IMR-90 (cell line): ENCODE data around the gene OARD1. TPM values are rescaled to one million over a fixed set of nuclear protein-coding genes. Genes with fewer than 3 reads are reported as not detected.

Source experiments
- ATAC-seq: fragments of 200-7000 bp; cut with Tn5 transposase; 2 replicates; pipeline ENCODE4 v1.9.1; 2020; ENCODE audit warnings: low read depth, mild to moderate bottlenecking, moderate library complexity
- BruUV-seq: library from RNA; stranded (reverse); fragments of 400-500 nt; replicated peaks from 2 replicates; lab custom pipeline; 2021; lab: Mats Ljungman, UMichigan
- CTCF ChIA-PET: fragments of 300-600 bp; formaldehyde crosslinking; extraction: SDS; loops from one replicate; lab custom pipeline; 2021; ENCODE audit warnings: antibody characterized with exemption; lab: Yijun Ruan, JAX
- POLR2A ChIA-PET: fragments of 300-600 bp; sonication (Branson Sonifier 250); formaldehyde crosslinking; loops from one replicate; lab custom pipeline; 2022; ENCODE audit warnings: antibody characterized with exemption; ENCODE audit not compliant: unreplicated experiment; lab: Charles Lee
- DNase-seq: peaks from one replicate; pipeline ENCODE4 v3.0.0; 2013
- H2AFZ ChIP-seq: replicated peaks from 2 replicates; pipeline ENCODE3; 2013; ENCODE audit warnings: low read length, mild to moderate bottlenecking; ENCODE audit not compliant: poor library complexity
- H2AK5ac ChIP-seq: 2 replicates; pipeline ENCODE4 v1.6.1; 2013; ENCODE audit warnings: low read depth, low read length, inconsistent platforms
- H2AK9ac ChIP-seq: replicated peaks from 2 replicates; pipeline ENCODE3; 2013; ENCODE audit warnings: mild to moderate bottlenecking, low read depth, low read length, moderate library complexity; ENCODE audit not compliant: poor library complexity
- H2BK120ac ChIP-seq: 2 replicates; pipeline ENCODE4 v1.6.1; 2013; ENCODE audit warnings: low read depth, low read length, inconsistent platforms
- H2BK15ac ChIP-seq: 3 replicates; pipeline ENCODE4 v1.6.1; 2013; ENCODE audit warnings: low read depth, low read length, inconsistent platforms
- H2BK20ac ChIP-seq: 2 replicates; pipeline ENCODE4 v1.6.1; 2013; ENCODE audit warnings: low read depth, mild to moderate bottlenecking, inconsistent platforms, low read length, moderate library complexity
- H2BK5ac ChIP-seq: 2 replicates; pipeline ENCODE4 v1.6.1; 2013; ENCODE audit warnings: mild to moderate bottlenecking, low read depth, low read length, inconsistent platforms; ENCODE audit not compliant: poor library complexity, severe bottlenecking
- H3K14ac ChIP-seq: replicated peaks from 2 replicates; pipeline ENCODE4 v1.6.1; 2013; ENCODE audit warnings: low read depth, low read length, inconsistent platforms
- H3K18ac ChIP-seq: 2 replicates; pipeline ENCODE4 v1.6.1; 2013; ENCODE audit warnings: low read depth, low read length, control low read depth
- H3K23ac ChIP-seq: 2 replicates; pipeline ENCODE4 v1.6.1; 2013; ENCODE audit warnings: low read depth, low read length, inconsistent platforms
- H3K27ac ChIP-seq: 2 replicates; pipeline ENCODE4 v1.5.1; 2013; ENCODE audit warnings: mild to moderate bottlenecking, control low read depth, low read length; ENCODE audit not compliant: insufficient read depth
- H3K27me3 ChIP-seq: 2 replicates; pipeline ENCODE4 v1.6.1; 2013; ENCODE audit warnings: low read length; ENCODE audit not compliant: control insufficient read depth, insufficient read depth
- H3K36me3 ChIP-seq: 2 replicates; pipeline ENCODE4 v1.6.1; 2013; ENCODE audit warnings: low read length, mixed read lengths; ENCODE audit not compliant: control insufficient read depth, insufficient read depth
- H3K4ac ChIP-seq: 2 replicates; pipeline ENCODE4 v1.6.1; 2013; ENCODE audit warnings: low read depth, low read length, inconsistent platforms
- H3K4me1 ChIP-seq: 2 replicates; pipeline ENCODE4 v1.6.1; 2013; ENCODE audit warnings: low read length, mixed read lengths; ENCODE audit not compliant: control insufficient read depth, insufficient read depth
- H3K4me2 ChIP-seq: 2 replicates; pipeline ENCODE4 v1.6.1; 2013; ENCODE audit warnings: low read depth, mild to moderate bottlenecking, control low read depth, low read length, moderate library complexity
- H3K4me3 ChIP-seq: 2 replicates; pipeline ENCODE4 v1.5.1; 2013; ENCODE audit warnings: low read depth, mild to moderate bottlenecking, control low read depth, low read length, moderate library complexity; ENCODE audit not compliant: insufficient read depth
- H3K56ac ChIP-seq: 2 replicates; pipeline ENCODE4 v1.6.1; 2013; ENCODE audit warnings: low read length, inconsistent platforms; ENCODE audit not compliant: insufficient read depth; ENCODE audit errors: extremely low read depth
- H3K79me1 ChIP-seq, 2 experiments: 2 replicates each; pipeline ENCODE4 v1.6.1; 2013; ENCODE audit warnings: low read length in 2 of 2, inconsistent platforms in 1 of 2, low read depth in 1 of 2
- H3K9ac ChIP-seq: 2 replicates; pipeline ENCODE4 v1.6.1; 2013; ENCODE audit warnings: low read depth, low read length, control low read depth
- H3K9me1 ChIP-seq: 2 replicates; pipeline ENCODE4 v1.6.1; 2013; ENCODE audit warnings: low read length, inconsistent platforms; ENCODE audit not compliant: insufficient read depth
- H3K9me3 ChIP-seq: 2 replicates; pipeline ENCODE4 v1.6.1; 2013; ENCODE audit warnings: low read length; ENCODE audit not compliant: control insufficient read depth, insufficient read depth
- H4K20me1 ChIP-seq: 2 replicates; pipeline ENCODE4 v1.6.1; 2013; ENCODE audit warnings: low read length, inconsistent platforms; ENCODE audit not compliant: insufficient read depth
- H4K5ac ChIP-seq: 2 replicates; pipeline ENCODE4 v1.6.1; 2013; ENCODE audit warnings: mild to moderate bottlenecking, low read depth, low read length, control low read depth
- H4K8ac ChIP-seq, 2 experiments: 2 replicates each; pipeline ENCODE4 v1.6.1; 2013; ENCODE audit warnings: low read depth in 2 of 2, low read length in 2 of 2, control low read depth in 1 of 2, inconsistent platforms in 1 of 2
- H4K91ac ChIP-seq: 2 replicates; pipeline ENCODE4 v1.6.1; 2013; ENCODE audit warnings: low read depth, low read length, inconsistent platforms; ENCODE audit not compliant: insufficient read depth
- BHLHE40 ChIP-seq: fragments of 150-350 bp; IDR thresholded peaks from 2 replicates; pipeline ENCODE4 v1.6.1; 2016; ENCODE audit warnings: mild to moderate bottlenecking, low read depth, low read length
- CHD1 ChIP-seq: IDR thresholded peaks from 2 replicates; pipeline ENCODE4 v1.6.1; 2012; ENCODE audit warnings: low read depth, low read length, improper control_type of control experiment
- FOS ChIP-seq: fragments of 150-350 bp; IDR thresholded peaks from 2 replicates; pipeline ENCODE4 v1.6.1; 2016; ENCODE audit warnings: low read depth, low read length
- MAFK ChIP-seq: IDR thresholded peaks from 2 replicates; pipeline ENCODE4 v1.6.1; 2012; ENCODE audit warnings: low read depth, low read length, improper control_type of control experiment
- MXI1 ChIP-seq: IDR thresholded peaks from 2 replicates; pipeline ENCODE4 v1.6.1; 2012; ENCODE audit warnings: low read depth, mild to moderate bottlenecking, low read length, moderate library complexity, borderline replicate concordance
- POLR2A ChIP-seq: IDR thresholded peaks from 2 replicates; pipeline ENCODE4 v1.6.1; 2012; ENCODE audit warnings: mild to moderate bottlenecking, low read depth, low read length
- RCOR1 ChIP-seq: IDR thresholded peaks from 2 replicates; pipeline ENCODE4 v1.6.1; 2012; ENCODE audit warnings: mild to moderate bottlenecking, low read length, improper control_type of control experiment; ENCODE audit not compliant: insufficient replicate concordance
- RFX5 ChIP-seq: IDR thresholded peaks from 2 replicates; pipeline ENCODE4 v1.8.0; 2012; ENCODE audit warnings: low read depth, mild to moderate bottlenecking, low read length, moderate library complexity
- SMC3 ChIP-seq: fragments of 150-350 bp; IDR thresholded peaks from 2 replicates; pipeline ENCODE4 v1.6.1; 2016; ENCODE audit warnings: low read depth, mild to moderate bottlenecking, antibody characterized with exemption, low read length, moderate library complexity
- WGBS, 2 experiments: methylation state at CpG; one replicate each; pipeline versions ENCODE4 v1.1.5 to v1.1.7; 2013; ENCODE audit warnings: missing lambda C conversion rate in 2 of 2; ENCODE audit not compliant: insufficient read length in 1 of 2; ENCODE audit errors: extremely low coverage in 2 of 2; 5-methylcytosine and 5-hydroxymethylcytosine counted together
- dilution Hi-C: fragments of 300-500 bp; cut with HindIII; formaldehyde crosslinking; loops from one replicate; pipeline ENCODE4 v1.14.3; 2018; ENCODE audit warnings: low sequenced_read_pairs; ENCODE audit not compliant: unreplicated experiment
- in situ Hi-C: fragments of 300-500 bp; cut with MboI; formaldehyde crosslinking; loops from 3 replicates; pipeline ENCODE4 v1.14.3; 2019; ENCODE audit warnings: low sequenced_read_pairs, inconsistent platforms, mixed read lengths
- intact Hi-C: fragments of 100-400 bp; cut with micrococcal nuclease; formaldehyde crosslinking; loops from 2 replicates; pipeline ENCODE4 v1.10.0; 2022
- polyA plus RNA-seq, 3 experiments: library from polyadenylated mRNA; depleted of rRNA; stranded (reverse); fragments of >200 nt; gene quantifications; 2 replicates each; pipeline ENCODE4 v1.2.3, GENCODE V29; 2012; ENCODE audit warnings: low replicate concordance in 1 of 3
- total RNA-seq: library from RNA; depleted of rRNA; stranded (reverse); fragments of >200 nt; gene quantifications from 2 replicates; pipeline ENCODE4 v1.2.3, GENCODE V29; 2012
- TF ChIP-seq, protein P1 (sequence below): fragments of 150-350 bp; IDR thresholded peaks from 2 replicates; pipeline ENCODE4 v1.6.1; 2017; ENCODE audit warnings: mild to moderate bottlenecking, antibody characterized with exemption, low read length, low read depth
- TF ChIP-seq, protein P2 (sequence below): conservative IDR thresholded peaks from 2 replicates; pipeline ENCODE4 v1.5.1; 2012; ENCODE audit warnings: mild to moderate bottlenecking, low read depth, low read length, improper control_type of control experiment
- TF ChIP-seq, protein P3 (sequence below): fragments of 150-350 bp; IDR thresholded peaks from 2 replicates; pipeline ENCODE4 v1.6.1; 2016; ENCODE audit warnings: low read depth, mild to moderate bottlenecking, low read length, moderate library complexity, borderline replicate concordance

OARD1 gene
- total and polyA plus RNA-seq, 2 of the 4 experiments (the other 2 are of a cell fraction): 2.3 to 5.5 TPM

DNA sequence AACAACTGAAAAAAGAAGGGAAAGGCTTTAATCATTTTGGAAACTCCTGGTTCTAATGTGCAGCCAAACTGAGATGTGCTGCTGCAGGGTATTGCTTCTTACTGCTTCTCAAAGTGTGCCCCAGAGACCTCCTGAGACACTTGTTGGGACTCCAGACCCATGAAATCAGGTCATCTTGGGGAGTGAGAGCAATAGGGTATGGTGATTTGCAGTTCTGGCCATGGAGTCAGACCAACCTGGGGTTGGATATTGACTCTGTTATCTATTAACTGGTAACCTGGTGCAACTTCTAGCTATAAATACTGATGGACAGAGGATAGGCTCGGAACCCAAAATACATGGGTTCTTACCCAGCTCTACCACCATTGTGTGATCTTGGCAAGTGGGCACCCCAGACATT lies 26.1 kb downstream of the OARD1 start:
- H3K18ac ChIP-seq: no peak overlapping the region
- BruUV-seq: no TSS peak
- no peak overlapping the region for H2BK15ac ChIP-seq
- H3K9me1 ChIP-seq: 0 out of 2 replicates have a peak, but pooled peaks cover 4% of the 10 kb centered on the region
- H3K23ac ChIP-seq: no peak overlapping the region
- no peak overlapping the region for H4K8ac ChIP-seq
- H3K27ac ChIP-seq: no peak overlapping the region
- H2BK120ac ChIP-seq: no peak overlapping the region
- in situ Hi-C loops: loop anchor here (25.0 kb wide), 2 partner anchors 1059 to 1684 kb away; no protein-coding TSS in a partner anchor
- no peak overlapping the region for H2BK20ac ChIP-seq
- H3K4me2 ChIP-seq: no peak overlapping the region
- no peak overlapping the region for H2AK9ac ChIP-seq
- no peaks in the 10 kb centered on the region for H3K36me3 ChIP-seq
- no peaks in the 10 kb centered on the region for H3K4me1 ChIP-seq
- no peak overlapping the region for H4K91ac ChIP-seq
- TF ChIP-seq, protein P1, sequence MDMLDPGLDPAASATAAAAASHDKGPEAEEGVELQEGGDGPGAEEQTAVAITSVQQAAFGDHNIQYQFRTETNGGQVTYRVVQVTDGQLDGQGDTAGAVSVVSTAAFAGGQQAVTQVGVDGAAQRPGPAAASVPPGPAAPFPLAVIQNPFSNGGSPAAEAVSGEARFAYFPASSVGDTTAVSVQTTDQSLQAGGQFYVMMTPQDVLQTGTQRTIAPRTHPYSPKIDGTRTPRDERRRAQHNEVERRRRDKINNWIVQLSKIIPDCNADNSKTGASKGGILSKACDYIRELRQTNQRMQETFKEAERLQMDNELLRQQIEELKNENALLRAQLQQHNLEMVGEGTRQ: no peak
- TF ChIP-seq MXI1 (no peak), RFX5 (no peak), CHD1 (no peak), RCOR1 (no peak), BHLHE40 (no peak), MAFK (no peak), SMC3 (no peak), FOS (no peak), POLR2A (no peak)
- TF ChIP-seq, protein P2, sequence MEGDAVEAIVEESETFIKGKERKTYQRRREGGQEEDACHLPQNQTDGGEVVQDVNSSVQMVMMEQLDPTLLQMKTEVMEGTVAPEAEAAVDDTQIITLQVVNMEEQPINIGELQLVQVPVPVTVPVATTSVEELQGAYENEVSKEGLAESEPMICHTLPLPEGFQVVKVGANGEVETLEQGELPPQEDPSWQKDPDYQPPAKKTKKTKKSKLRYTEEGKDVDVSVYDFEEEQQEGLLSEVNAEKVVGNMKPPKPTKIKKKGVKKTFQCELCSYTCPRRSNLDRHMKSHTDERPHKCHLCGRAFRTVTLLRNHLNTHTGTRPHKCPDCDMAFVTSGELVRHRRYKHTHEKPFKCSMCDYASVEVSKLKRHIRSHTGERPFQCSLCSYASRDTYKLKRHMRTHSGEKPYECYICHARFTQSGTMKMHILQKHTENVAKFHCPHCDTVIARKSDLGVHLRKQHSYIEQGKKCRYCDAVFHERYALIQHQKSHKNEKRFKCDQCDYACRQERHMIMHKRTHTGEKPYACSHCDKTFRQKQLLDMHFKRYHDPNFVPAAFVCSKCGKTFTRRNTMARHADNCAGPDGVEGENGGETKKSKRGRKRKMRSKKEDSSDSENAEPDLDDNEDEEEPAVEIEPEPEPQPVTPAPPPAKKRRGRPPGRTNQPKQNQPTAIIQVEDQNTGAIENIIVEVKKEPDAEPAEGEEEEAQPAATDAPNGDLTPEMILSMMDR: no peak
- TF ChIP-seq, protein P3, sequence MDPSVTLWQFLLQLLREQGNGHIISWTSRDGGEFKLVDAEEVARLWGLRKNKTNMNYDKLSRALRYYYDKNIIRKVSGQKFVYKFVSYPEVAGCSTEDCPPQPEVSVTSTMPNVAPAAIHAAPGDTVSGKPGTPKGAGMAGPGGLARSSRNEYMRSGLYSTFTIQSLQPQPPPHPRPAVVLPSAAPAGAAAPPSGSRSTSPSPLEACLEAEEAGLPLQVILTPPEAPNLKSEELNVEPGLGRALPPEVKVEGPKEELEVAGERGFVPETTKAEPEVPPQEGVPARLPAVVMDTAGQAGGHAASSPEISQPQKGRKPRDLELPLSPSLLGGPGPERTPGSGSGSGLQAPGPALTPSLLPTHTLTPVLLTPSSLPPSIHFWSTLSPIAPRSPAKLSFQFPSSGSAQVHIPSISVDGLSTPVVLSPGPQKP: no peak
- no CpG with 5 or more reads among the region's 1 CpG for WGBS, 2 experiments
- H3K4ac ChIP-seq: no peak overlapping the region
- H3K79me1 ChIP-seq: no peaks in the 10 kb centered on the region
- dilution Hi-C loops: no loop called here
- ATAC-seq: no peak
- H3K9me3 ChIP-seq: no peaks in the 10 kb centered on the region
- no peak overlapping the region for H3K9ac ChIP-seq
- H4K5ac ChIP-seq: no peak overlapping the region
- H3K56ac ChIP-seq: no peak overlapping the region
- H2AFZ ChIP-seq: no peak overlapping the region
- no peaks in the 10 kb centered on the region for H4K20me1 ChIP-seq
- peaks cover 15% of the 10 kb centered on the region for H3K27me3 ChIP-seq
- intact Hi-C loops: no loop called here
- H3K14ac ChIP-seq: no peak overlapping the region
- no peak for DNase-seq
- H3K4me3 ChIP-seq: no peak overlapping the region
- H2BK5ac ChIP-seq: no peak overlapping the region
- CTCF ChIA-PET: interaction anchor here (0.7 kb wide), 1 partner anchor 222 kb away, joined by 3 read pairs; no protein-coding TSS in a partner anchor
- POLR2A ChIA-PET: no interaction called here
- H2AK5ac ChIP-seq: no peak overlapping the region
